ENCODE data around the gene HHIP. TPM values are rescaled to one million over a fixed set of nuclear protein-coding genes. Genes with fewer than 3 reads are reported as not detected.

Gene HHIP
- total RNA-seq, 1 donor from 2014 or later = 0.06 TPM

DNA sequence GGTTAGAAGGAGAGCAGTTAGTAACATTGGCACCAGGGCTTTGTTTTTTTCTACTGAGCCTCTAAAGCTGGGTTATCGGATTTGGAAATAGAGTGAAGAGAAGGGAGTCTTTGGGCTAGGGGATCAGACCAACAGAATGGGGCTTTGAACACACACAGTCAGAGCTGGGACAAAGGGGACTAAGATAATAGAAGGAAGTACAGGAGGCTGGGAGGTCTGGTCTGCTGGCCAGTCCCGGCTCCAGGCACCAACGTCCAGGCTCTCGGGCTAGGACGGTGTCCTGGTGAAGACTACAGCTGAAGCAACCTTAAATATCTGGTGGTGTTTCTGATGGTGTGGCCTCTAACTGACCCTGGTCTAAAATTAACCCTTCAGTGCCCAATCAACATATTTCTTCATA, 57.5 kb downstream of the HHIP start:
- no peak for DNase-seq (ENCODE audit: low spot score)

DNA sequence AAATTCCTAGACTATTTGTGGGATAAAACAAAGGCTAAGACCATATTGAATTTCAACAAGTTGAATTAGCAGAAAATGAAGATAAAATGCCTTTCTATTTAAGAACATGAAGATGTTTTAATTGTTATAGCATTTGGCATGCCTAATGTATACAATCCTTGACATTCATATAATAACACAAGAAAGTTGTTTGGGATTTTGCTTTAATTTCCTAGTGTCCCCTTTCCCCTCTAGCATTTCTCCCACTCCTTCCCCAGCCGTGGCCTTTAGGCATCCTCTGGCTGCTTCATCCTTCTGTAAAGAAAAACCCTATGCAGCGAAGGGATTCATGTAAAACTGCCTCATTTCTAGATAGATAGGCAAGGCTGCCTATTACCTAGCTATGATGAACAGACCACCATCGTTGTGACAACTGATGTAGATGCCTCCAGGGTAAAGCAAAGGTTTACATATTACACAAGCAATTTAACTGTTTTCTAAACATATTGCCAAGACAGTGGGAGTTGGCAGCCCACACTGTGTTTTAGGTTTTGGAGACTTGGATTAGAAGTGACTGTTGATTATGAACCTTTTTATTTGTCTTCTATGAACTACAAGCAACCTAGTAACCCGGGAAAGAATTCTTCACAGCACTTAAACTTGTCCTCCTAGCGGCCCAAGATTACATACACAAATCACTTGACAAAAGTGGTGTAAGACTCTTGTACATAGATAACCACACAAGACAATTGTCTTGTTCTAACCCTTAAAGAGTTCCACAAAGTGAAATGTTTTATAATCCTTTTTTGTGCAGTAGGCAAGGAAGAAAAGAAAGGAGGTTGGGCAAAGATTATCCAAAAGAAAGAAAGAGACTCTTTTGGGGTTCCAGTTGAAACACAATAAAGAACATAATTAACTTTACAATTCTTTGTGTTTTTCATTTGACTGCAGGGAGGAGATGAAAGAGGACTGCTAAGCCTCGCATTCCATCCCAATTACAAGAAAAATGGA, 59.9 kb downstream of the HHIP start:
- no peak for DNase-seq (ENCODE audit: low spot score)

DNA sequence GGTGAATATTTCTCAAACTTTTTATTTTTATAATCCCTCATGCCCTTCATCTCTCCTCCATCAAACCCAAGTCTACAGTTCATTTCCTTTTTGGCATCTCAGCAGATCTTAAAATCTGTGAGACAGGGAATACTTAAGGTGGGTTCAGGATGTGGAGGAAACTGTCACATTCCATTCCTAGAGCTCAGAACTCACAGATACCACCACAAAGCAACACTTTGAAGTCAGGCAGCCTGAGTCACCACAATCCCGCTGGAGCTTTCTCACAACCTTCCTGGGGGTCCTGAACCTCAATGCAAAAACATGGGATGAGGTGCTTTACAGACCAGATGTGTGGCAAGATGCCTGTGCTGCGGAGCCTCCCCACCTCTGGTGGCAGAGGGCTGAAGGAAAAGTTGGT, 63.2 kb downstream of the HHIP start:
- DNase-seq (ENCODE audit: low spot score) = no peak

DNA sequence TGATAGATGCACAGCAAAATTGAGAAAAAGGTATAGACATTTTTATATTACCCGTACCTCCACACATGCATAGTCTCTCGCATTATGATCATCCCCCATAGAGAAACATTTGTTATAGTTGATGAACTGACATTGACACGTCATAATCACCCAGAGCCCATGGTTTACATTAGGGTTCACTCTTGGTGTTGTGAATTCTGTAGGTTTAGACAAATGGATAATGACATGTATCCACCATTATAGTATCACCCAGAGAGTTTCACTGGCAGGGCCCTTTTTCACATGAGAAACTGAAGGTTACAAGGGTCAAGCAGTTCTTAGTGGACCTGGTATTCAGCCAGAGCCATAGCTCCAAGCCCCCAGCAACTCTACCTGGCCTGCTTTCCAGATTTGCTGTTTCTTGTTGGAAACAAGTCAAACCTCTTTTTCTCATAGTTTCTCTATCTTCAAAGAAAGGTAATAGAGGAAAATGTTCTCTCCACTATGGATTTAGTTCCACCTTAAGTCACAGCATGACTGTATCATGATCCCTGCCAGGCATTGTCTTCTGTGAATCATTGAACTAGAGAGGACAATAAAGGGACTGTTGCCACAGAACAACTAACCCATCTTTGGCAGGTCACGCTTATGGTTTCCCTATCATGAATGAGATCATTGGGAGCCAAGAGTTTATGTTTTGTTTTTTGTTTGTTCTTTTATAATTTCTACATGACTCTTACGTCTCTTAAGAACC, 64.0 kb downstream of the HHIP start:
- no peak for DNase-seq (ENCODE audit: low spot score)

DNA sequence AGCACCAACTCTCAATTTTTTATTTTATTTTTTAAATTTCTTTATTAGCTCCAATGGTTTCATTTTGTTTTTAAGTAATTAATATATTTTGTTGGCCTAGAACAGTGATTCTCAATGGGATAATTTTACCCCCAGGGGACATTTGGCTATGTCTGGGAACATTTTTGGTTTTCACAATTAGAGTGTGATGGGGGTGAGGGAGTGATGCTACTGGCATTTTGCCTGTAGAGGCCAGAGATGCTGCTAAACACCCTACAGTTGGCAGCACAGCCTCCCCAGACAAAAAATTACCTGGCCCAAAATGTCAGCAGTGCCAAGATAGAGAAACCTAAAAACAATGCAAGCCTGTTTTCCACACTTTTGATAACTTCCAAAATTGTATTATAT, 64.6 kb downstream of the HHIP start:
- DNase-seq (ENCODE audit: low spot score) = no peak

DNA sequence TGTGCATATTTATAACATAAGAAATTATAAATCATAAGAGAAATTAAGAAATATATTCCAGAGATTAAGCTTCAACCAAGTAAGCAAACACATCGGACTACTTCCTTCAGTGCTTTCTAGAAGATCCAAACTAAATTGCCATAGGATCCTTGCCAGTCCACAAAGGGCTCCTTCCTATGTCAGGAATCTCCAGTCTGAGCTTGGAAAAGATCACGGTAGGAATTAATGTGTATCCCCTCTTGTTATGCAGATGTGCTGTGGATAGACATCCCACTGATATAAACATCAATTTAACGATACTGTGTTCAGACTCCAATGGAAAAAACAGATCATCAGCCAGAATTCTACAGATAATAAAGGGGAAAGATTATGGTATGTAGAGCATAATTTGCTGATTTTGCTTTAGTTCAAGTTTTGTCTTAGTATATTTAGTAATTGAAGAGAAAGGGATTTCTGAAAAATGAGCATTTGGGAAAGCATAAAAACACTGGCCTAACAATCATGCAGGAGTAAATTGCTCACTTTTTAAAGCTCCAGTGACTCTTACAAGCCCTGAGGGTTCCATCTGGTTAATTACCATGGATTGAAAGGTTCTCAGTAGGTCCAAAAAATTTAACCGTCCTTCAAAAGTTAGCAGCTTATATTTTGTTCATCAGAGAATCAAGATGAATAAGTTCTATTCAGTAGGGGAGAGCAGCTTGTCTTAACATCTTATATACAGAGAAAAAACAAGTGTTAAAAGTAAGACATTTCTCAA, 65.9 kb downstream of the HHIP start:
- no peak for DNase-seq (ENCODE audit: low spot score)

DNA sequence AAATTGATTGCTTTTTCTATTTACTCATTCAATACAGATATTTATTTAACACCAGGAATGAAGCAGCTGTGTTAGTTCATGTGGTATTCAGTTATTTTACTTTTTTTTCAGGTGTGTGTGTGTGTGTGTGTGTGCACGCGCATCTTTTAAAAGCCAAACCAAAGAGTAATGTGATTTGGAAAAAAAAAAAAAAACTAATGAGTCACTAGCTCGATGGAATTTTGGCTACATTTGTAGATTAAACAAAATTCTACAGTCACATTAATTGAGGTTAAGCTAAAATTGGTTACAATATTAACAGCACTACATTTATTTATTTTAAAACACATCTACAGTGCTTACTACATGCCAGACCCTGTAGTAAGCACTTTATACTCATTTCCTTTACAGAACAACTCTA, 66.8 kb downstream of the HHIP start:
- DNase-seq (ENCODE audit: low spot score) = no peak

DNA sequence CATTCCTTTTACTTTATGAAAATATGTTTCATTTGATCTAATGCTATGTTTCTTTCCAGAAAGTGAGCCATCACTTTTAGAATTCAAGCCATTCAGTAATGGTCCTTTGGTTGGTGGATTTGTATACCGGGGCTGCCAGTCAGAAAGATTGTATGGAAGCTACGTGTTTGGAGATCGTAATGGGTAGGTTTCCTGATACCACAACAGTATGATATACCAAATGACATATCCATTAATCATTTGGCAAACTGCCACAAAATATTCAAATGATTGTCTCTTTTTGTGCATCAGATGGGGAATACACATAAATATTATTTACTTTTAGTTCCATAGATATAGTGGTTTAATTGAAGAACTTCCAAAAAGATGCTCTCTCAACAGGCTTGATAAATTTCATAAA, 68.2 kb downstream of the HHIP start:
- DNase-seq (ENCODE audit: low spot score) = no peak

DNA sequence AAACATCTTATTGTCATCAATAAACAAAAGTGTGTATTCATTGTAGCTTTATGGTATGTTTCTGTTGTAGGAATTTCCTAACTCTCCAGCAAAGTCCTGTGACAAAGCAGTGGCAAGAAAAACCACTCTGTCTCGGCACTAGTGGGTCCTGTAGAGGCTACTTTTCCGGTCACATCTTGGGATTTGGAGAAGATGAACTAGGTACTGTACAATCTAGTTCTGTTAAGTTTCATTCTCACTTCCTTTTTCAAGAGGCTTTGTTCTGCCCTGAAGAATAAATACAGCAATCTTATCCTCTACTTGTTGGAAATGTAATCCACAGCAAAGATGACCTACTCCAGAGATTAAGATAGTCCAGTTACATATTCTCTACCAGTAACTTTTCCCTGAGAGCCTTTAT, 69.3 kb downstream of the HHIP start:
- DNase-seq (ENCODE audit: low spot score) = no peak

DNA sequence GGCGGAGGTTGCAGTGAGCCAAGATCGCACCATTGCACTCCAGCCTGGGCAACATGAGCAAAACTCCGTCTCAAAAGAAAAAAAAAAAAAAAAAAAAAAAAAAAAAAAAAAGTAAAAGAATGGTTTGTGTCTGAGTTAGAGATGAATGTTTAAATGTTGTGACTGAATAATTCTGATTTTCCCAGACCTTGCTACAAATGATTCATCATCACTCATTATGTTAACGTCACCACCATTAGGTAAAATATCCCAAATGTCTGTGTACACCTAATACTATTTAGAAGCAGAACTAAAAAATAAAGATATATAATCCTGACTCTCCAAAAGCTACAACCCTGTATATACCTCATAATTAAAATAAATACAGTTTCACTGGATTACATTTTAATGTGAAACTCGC, 70.8 kb downstream of the HHIP start:
- no peak for DNase-seq (ENCODE audit: low spot score)

DNA sequence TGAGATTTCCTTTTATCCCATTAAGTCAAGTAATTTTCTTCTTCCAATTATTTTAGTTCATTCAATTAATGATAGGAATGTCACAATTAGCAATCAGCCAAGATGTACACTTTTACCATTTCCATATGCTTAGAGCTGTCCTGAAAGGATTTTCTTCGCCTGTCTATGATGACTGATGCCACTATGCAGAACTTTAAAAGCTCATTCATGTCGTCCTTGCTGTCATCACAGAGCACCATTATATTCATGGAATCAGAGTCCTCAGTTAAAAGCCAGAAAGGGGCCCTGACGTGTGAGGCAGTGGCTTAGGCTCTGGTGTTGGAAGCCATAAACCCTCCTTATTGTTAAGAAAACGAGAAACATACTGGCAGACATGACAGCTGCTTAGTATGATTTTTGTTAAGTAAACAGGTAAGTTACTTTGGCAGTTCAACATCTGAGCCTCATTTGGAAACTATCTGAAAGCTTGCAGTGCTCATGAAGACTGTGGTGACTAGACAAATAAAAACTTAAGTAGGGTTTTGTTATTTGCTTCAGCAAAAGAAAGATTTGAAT, 73.1 kb downstream of the HHIP start:
- DNase-seq (ENCODE audit: low spot score) = no peak

DNA sequence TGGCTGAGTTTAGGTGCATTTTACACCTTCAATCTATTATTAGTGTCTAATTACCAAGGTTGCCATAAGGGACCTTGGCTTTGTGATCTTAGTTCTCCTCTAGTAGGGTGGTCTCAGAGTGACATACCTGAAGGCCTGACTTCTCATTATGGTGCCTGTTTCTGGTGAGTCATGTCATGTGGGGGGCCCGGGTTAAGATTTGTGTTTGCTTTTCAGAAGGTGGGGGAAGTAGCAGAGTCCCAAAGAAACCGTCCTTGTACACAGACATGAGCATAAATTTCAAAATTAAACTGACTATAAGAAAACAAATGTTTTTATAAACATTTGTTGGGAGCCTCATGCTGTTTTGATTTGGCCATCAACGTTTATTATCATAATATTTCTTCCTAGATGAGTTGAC, 74.5 kb downstream of the HHIP start:
- DNase-seq (ENCODE audit: low spot score) = no peak

DNA sequence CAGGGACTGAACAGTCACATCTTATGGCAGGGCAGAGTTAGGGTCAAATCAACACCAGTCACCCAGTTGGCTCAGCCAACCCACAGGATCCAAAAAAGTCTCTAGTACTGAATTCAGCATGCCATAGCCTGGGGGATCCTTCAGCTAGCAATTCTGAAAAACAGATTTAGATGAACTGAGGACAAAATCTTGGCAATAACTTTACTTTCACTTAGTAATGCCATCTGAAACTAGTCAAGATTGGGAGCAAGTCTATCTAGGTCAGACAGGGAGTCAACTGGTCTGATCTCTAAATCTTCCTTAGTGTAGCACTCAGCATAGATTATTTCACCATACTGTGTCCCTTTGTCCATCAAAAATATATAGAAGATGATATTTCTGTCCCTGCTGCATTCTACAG, 76.0 kb downstream of the HHIP start:
- DNase-seq (ENCODE audit: low spot score) = no peak

DNA sequence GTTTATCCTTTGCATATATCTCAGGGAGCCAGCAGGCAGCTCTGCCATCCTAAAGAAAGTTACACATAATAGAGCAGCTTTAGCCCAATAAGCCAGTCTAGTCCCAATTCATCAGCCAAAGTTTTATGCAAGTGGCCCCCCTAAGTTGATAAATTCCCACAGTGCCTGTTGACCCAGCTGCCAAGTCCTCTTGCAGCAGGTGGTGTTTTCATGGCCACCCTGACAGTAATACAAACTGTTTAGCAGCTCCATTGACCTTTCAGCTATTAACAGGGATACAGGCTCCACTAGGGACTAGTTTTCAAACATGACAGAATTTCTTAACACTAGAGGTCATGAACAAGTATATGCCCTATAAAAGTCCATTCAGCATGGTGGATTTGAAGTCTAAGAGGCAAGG, 77.5 kb downstream of the HHIP start:
- no peak for DNase-seq (ENCODE audit: low spot score)

DNA sequence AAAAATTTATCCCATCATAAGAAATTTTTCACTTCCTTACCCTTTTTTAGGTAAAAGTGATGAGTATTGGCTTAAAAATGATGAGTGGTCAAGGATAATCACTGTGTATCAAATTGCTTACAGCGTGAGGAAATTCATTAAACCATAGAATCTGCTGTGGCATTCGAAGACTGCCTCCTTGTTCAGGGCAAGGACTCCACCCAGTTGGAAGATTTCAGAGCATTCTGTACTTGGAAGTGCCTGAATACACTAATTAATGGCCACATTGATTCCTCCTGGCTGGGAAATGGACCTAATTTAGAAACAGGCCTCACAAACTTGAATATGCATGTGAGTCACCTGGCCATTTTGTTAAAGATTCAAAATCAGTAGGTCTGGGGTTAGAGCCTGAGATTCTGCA, 83.2 kb downstream of the HHIP start:
- no peak for DNase-seq (ENCODE audit: low spot score)

DNA sequence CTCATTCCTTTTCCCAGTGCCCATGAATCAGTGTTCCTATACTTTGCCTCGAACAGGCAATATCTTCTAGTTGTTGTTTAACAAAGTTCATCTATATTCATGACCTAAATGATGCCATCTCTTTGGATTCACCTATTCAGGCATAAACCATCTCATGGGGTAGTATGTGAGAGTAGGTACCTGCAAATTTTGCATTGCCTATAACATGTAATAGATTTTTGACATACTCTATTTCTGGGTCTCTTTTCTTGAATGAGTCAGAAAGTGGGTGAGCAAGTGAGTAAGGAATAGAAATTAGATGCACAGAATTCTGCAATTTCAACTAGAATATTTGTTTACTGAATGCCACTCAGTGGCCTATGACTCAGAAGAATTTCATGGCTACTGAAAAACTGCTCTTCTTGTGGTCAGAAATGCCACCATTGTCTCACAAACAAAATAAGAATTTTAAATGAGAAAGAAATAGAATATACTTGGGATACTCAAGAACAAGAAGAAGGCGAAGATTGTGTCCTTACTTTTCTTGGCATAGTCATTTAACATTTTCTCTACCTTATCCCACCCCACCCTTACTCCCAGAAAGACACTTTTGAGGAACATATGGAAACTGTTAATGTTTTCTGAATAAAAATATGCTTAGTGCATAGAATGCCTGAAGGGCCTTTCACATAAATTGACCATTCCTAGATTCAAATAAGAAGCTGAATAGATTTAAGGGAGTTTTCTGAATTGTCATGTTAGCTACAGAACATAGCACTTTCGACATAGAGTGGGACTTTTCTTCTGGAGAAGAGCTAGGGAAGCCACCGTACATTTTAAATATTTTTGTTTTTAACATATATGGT, 86.8 kb downstream of the HHIP start:
- no peak for DNase-seq (ENCODE audit: low spot score)

DNA sequence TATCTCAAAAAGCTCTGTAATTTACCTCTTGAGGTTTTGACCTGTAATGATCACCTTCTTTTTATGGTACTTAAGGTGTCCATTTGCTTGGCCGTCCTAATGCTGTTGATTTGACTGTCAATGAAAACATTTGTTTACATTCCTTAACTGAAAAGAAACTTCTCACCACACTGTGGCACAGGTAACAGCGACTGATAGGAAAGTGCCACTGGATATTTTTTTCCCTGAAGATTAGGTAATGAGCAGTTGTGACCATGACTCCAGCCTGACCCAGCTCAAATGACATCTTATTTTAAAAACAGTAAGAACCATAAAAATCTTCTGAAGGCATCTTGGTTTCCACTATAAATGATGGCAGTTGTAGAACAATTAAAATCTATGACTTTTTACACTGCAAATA, 87.6 kb downstream of the HHIP start:
- DNase-seq (ENCODE audit: low spot score) = no peak

DNA sequence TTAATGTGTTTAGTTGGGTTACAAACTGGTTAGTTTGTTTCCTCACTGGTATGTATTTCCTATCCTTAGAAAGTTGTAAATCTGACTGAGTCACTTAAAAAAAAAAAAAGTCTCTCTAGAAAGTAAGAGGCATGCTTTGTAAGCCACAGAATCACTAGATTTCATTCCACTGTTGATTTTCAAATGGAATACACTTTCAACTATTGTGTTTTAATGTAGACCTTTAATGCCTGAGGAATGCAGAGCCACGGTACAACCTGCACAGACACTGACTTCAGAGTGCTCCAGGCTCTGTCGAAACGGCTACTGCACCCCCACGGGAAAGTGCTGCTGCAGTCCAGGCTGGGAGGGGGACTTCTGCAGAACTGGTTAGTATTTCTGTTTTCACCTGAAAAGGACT, 88.6 kb downstream of the HHIP start:
- no peak for DNase-seq (ENCODE audit: low spot score)

DNA sequence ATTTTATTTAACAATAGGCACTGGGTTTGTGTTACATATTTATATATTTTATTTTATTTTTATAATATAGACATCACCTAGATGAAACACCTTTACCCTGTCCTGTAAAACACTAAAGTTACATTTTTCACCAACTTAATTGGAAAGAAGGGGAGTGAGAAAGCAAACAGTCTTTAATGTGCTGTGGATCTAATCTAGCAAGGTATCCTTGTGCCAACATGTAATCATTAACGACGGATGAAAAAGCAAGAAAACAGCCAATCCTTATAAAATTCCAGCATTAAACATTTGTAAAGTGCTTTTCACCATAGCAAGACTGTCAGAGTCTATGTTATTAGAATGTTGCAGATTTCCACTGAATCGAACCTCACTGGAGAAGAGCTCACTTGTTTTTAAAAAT, 92.7 kb downstream of the HHIP start:
- no peak for DNase-seq (ENCODE audit: low spot score)

DNA sequence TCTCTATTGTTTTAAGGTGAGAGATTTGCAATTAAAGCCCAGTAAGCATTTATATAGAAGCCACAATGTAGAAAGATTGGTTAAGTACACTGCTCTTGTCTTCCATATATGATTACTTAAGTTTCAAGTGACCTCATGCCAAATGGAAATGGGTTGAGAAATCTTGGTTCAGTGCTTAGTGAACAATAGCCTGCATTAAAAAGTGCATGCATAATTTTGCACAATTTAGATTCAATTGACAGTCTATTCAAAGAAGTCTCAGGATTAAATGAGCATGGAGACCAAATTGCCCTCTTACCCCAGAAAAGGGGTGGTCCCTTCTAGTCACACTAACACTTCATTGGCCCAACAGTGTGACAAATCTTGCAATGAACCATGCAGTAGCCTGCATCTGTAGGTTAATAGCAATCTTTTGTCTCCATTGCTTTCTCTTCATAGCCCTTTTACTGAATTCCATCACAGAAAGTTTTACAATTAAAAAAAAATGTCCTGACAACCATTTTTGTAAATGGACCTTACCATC, 93.6 kb downstream of the HHIP start:
- no peak for DNase-seq (ENCODE audit: low spot score)

Data from mesenteric fat pad (tissue), 1 donor.